ENCODE data around the gene NACC2. TPM values are rescaled to one million over a fixed set of nuclear protein-coding genes. Genes with fewer than 3 reads are reported as not detected.
A peak's percentile ranks its signal among the peaks of the same experiment; 100 is the strongest.

NACC2 gene
- total and polyA plus RNA-seq, 9 of the 15 experiments (the other 6 are each of a cell fraction or from before 2014, with no cell fraction given) = 0.70 to 25.1 (median 5.6) TPM

- no peak for TF ChIP-seq CHD7 (IDR thresholded peaks at IDR 0.05; ENCODE audit: low read depth, low read length)
- peak; percentile 100 for TF ChIP-seq REST (IDR thresholded peaks at IDR 0.05; ENCODE audit: borderline replicate concordance)
- TF ChIP-seq REST (CRISPR knock-in tag; IDR thresholded peaks at IDR 0.05; ENCODE audit: low read depth) = peak; percentile 99
- no peak for TF ChIP-seq CREBBP (IDR thresholded peaks at IDR 0.05; ENCODE audit: low read depth, low read length)
- TF ChIP-seq MEIS2 (IDR thresholded peaks at IDR 0.05; ENCODE audit: partially characterized antibody) = no peak
- no peak for TF ChIP-seq ZBTB17 (CRISPR knock-in tag; IDR thresholded peaks at IDR 0.05)
- TF ChIP-seq ZNF696 (CRISPR knock-in tag; conservative IDR thresholded peaks at IDR 0.05) = no peak
- no peak for TF ChIP-seq SMAD3 (CRISPR knock-in tag; conservative IDR thresholded peaks at IDR 0.05)
- no peak for TF ChIP-seq TAF15 (IDR thresholded peaks at IDR 0.05; ENCODE audit: low read depth, low read length)
- no peak for TF ChIP-seq GATAD2B (IDR thresholded peaks at IDR 0.05; ENCODE audit: borderline replicate concordance)
Measured at GRCh38 chr9:135971892-135972291, 123.2 kb downstream of the NACC2 start (continued).

All from K562 (cell line).